ENCODE data around the gene CTAGE4.
"Not testable (repeated sequence)": the region's sequence is repeated elsewhere in the genome, so short reads cannot be mapped to it uniquely, and the experiment has no call there.

Gene CTAGE4

GRCh38 chr7:144183166-144183565, at the start of gene CTAGE4:
TSS of gene CTAGE4 (plus strand) at chr7:144183466. CDS start at chr7:144183504, 38 bp downstream.
- DNase-seq (ENCODE audit: low spot score), result not testable (repeated sequence)

- DNase-seq (ENCODE audit: low spot score), result no peak
Observed at GRCh38 chr7:144134116-144134515, 49.1 kb upstream of the CTAGE4 start.

GRCh38 chr7:144137501-144137900, 45.8 kb upstream of the CTAGE4 start:
- no peak for DNase-seq (ENCODE audit: low spot score)

GRCh38 chr7:144142187-144142586, 41.1 kb upstream of the CTAGE4 start:
- no peak for DNase-seq (ENCODE audit: low spot score)

GRCh38 chr7:144144426-144144825, 38.8 kb upstream of the CTAGE4 start:
- no peak for DNase-seq (ENCODE audit: low spot score)

- no peak for DNase-seq (ENCODE audit: low spot score)
Observed at GRCh38 chr7:144148224-144148827, 34.9 kb upstream of the CTAGE4 start.

- DNase-seq (ENCODE audit: low spot score), result no peak
Observed at GRCh38 chr7:144158861-144159260, 24.4 kb upstream of the CTAGE4 start.

GRCh38 chr7:144164784-144165183, 18.5 kb upstream of the CTAGE4 start:
- DNase-seq (ENCODE audit: low spot score), result no peak

- not testable (repeated sequence) for DNase-seq (ENCODE audit: low spot score)
Observed at GRCh38 chr7:144171594-144172350, 11.5 kb upstream of the CTAGE4 start.

GRCh38 chr7:144174613-144175012, 8.7 kb upstream of the CTAGE4 start:
- DNase-seq (ENCODE audit: low spot score), result no peak

- DNase-seq (ENCODE audit: low spot score), result not testable (repeated sequence)
Observed at GRCh38 chr7:144178380-144179164, 4.7 kb upstream of the CTAGE4 start.

- not testable (repeated sequence) for DNase-seq (ENCODE audit: low spot score)
Observed at GRCh38 chr7:144179165-144179479, 4.1 kb upstream of the CTAGE4 start.

GRCh38 chr7:144187848-144188247, 4.6 kb downstream of the CTAGE4 start:
- DNase-seq (ENCODE audit: low spot score), result not testable (repeated sequence)

GRCh38 chr7:144188578-144189171, 5.4 kb downstream of the CTAGE4 start:
- DNase-seq (ENCODE audit: low spot score), result not testable (repeated sequence)

GRCh38 chr7:144193782-144194181, 10.5 kb downstream of the CTAGE4 start:
- DNase-seq (ENCODE audit: low spot score), result not testable (repeated sequence)

GRCh38 chr7:144194453-144194852, 11.2 kb downstream of the CTAGE4 start:
- DNase-seq (ENCODE audit: low spot score), result not testable (repeated sequence)

GRCh38 chr7:144195212-144195872, 12.1 kb downstream of the CTAGE4 start, which contains the start of gene ARHGEF35:
TSS of gene ARHGEF35 (minus strand) at chr7:144195833. CDS start at chr7:144188383, 7,450 bp downstream.
- DNase-seq (ENCODE audit: low spot score), result not testable (repeated sequence)

GRCh38 chr7:144198934-144199333, 15.7 kb downstream of the CTAGE4 start:
- DNase-seq (ENCODE audit: low spot score), result not testable (repeated sequence)

GRCh38 chr7:144201978-144202377, 18.7 kb downstream of the CTAGE4 start:
- DNase-seq (ENCODE audit: low spot score), result not testable (repeated sequence)

GRCh38 chr7:144203086-144203485, 19.8 kb downstream of the CTAGE4 start:
- DNase-seq (ENCODE audit: low spot score), result not testable (repeated sequence)

GRCh38 chr7:144205306-144205705, 22.0 kb downstream of the CTAGE4 start:
- DNase-seq (ENCODE audit: low spot score), result not testable (repeated sequence)

- not testable (repeated sequence) for DNase-seq (ENCODE audit: low spot score)
Observed at GRCh38 chr7:144217200-144217599, 33.9 kb downstream of the CTAGE4 start.

Measured in hematopoietic multipotent progenitor cell treated with erythropoietin and hydrocortisone succinate and interleukin-3 and kit ligand, for 17 days (in vitro differentiated cells).